DOHH2 (cell line): ENCODE data around the gene OSBPL10.

Experiments
- EZH2phosphoT487 ChIP-seq: fragments of 200-600 bp; sonication (generic); IDR thresholded peaks from 2 replicates; pipeline ENCODE4 v1.6.1; 2017; ENCODE audit warnings: borderline replicate concordance, mild to moderate bottlenecking, antibody characterized with exemption, low read length, moderate library complexity, mixed read lengths
- TF ChIP-seq, protein P1 (sequence below): fragments of 200-600 bp; sonication (generic); IDR thresholded peaks from one replicate; pipeline ENCODE4 v1.5.1; 2014; ENCODE audit warnings: antibody characterized with exemption, mild to moderate bottlenecking, low read depth, low read length; ENCODE audit not compliant: poor library complexity, severe bottlenecking

DNA sequence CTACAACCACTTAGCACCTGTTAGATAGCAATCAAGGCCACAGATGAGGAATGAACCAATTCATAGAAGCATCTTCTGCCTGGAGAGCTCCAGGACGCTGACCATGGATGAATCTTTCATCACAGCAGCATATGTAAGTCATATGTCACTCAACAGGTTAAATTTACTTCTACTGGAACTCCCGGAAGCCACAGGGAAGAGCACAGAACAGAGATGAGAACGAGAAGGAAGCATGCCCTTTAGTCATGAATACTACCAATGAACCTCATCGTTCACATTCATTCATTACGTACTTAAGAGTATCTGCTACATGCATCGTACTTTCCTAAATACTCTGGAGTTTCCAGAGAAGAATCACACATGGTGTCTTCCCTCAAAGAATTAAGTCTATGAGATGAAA is 255.5 kb downstream of the OSBPL10 start:
- TF ChIP-seq, protein P1, sequence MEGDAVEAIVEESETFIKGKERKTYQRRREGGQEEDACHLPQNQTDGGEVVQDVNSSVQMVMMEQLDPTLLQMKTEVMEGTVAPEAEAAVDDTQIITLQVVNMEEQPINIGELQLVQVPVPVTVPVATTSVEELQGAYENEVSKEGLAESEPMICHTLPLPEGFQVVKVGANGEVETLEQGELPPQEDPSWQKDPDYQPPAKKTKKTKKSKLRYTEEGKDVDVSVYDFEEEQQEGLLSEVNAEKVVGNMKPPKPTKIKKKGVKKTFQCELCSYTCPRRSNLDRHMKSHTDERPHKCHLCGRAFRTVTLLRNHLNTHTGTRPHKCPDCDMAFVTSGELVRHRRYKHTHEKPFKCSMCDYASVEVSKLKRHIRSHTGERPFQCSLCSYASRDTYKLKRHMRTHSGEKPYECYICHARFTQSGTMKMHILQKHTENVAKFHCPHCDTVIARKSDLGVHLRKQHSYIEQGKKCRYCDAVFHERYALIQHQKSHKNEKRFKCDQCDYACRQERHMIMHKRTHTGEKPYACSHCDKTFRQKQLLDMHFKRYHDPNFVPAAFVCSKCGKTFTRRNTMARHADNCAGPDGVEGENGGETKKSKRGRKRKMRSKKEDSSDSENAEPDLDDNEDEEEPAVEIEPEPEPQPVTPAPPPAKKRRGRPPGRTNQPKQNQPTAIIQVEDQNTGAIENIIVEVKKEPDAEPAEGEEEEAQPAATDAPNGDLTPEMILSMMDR, result no peak
- TF ChIP-seq EZH2phosphoT487, result no peak
